ENCODE measurements around the gene FAM162A. TPM values are rescaled to one million over a fixed set of nuclear protein-coding genes. Genes with fewer than 3 reads are reported as not detected.

The FAM162A gene
- total and polyA plus RNA-seq, 9 of the 15 experiments (the other 6 are each of a cell fraction or from before 2014, with no cell fraction given): 37.5 to 211 (median 101) TPM

- no peak overlapping the region for H3K4me3 ChIP-seq
- FAIRE-seq (no peak), DNase-seq (ENCODE audit: extremely low read depth in 1 of 4, low spot score in 3 of 4) (peak in 3 of 4 experiments; percentile 18 to 41 (median 25)), ATAC-seq (peak; percentile 78)
- H3K27ac ChIP-seq (ENCODE audit: extremely low read depth, low read depth, low read length): no peak overlapping the region
- 0 out of 2 replicates have a peak, but pooled peaks cover 5% of the 10 kb centered on the region for H4K20me1 ChIP-seq (replicated peaks; ENCODE audit: control insufficient read depth, insufficient read depth, low read length)
- H3K79me2 ChIP-seq (ENCODE audit: control insufficient read depth, insufficient read depth, low read length): peaks cover 69% of the 10 kb centered on the region
- H3K27me3 ChIP-seq (ENCODE audit: control insufficient read depth in 2 of 2, insufficient read depth in 2 of 2, low read length in 2 of 2): no peaks in the 10 kb centered on the region
- intact Hi-C loops (cut with micrococcal nuclease) (loop anchor here (5.0 kb wide), 1 partner anchor 172 kb away; the partner anchor contains the start of genes DTX3L and PARP9), in situ Hi-C loops (cut with MboI) (loop anchor here (10.0 kb wide), 1 partner anchor 294 kb away; the partner anchor contains the start of gene PARP14)
- H3K4me1 ChIP-seq (replicated peaks in 1 of 2; ENCODE audit: control insufficient read depth in 2 of 2, insufficient read depth in 2 of 2, low read length in 2 of 2): peaks cover 0 to 6% of the 10 kb centered on the region in 2 experiments; a peak in 2 of 5 replicates
- ChIA-PET POLR2A (interaction anchor here (0.7 kb wide), 1 partner anchor 22 kb away, joined by 5 read pairs; no protein-coding TSS in a partner anchor), CTCF (ENCODE audit: low intra/inter-chr PET ratio) (no interaction called here)
- H3K4me2 ChIP-seq (ENCODE audit: insufficient read depth, low read length): peak overlapping the region; percentile 32; the same call in 1 of the 2 replicates
- no TSS peak for BruUV-seq (replicated peaks)
- H3K9me1 ChIP-seq (ENCODE audit: control insufficient read depth, insufficient read depth, low read length): no peaks in the 10 kb centered on the region
- WGBS (ENCODE audit: insufficient coverage, low coverage, missing lambda C conversion rate): 9% methylated on average over 4 of the region's 4 CpGs
- H2AFZ ChIP-seq (ENCODE audit: low read depth, low read length): no peak overlapping the region
- peaks cover 43% of the 10 kb centered on the region for H3K36me3 ChIP-seq (ENCODE audit: control insufficient read depth, insufficient read depth, low read length)
- no peaks in the 10 kb centered on the region for H3K9me3 ChIP-seq (replicated peaks; ENCODE audit: control insufficient read depth, insufficient read depth, low read depth, low read length)
- H3K9ac ChIP-seq (ENCODE audit: insufficient read depth in 1 of 2, low read depth in 2 of 2, low read length in 2 of 2): no peak overlapping the region; a peak in 1 of 4 replicates
- no peak for TF ChIP-seq MYNN (IDR thresholded peaks at IDR 0.05)
- no peak for TF ChIP-seq MYNN (CRISPR knock-in tag; IDR thresholded peaks at IDR 0.05)
- TF ChIP-seq STAT5A (IDR thresholded peaks at IDR 0.05; ENCODE audit: borderline replicate concordance, low read length): no peak
- no peak for TF ChIP-seq ZNF830 (CRISPR knock-in tag; IDR thresholded peaks at IDR 0.05)
- no peak for TF ChIP-seq TARDBP (IDR thresholded peaks at IDR 0.05)
- TF ChIP-seq CBFA2T3 (IDR thresholded peaks at IDR 0.05): peak; percentile 72
- no peak for TF ChIP-seq HMG20A (CRISPR knock-in tag; conservative IDR thresholded peaks at IDR 0.05)
- TF ChIP-seq ARID1B (IDR thresholded peaks at IDR 0.05): peak; percentile 41
- TF ChIP-seq ZNF592 (IDR thresholded peaks at IDR 0.05): no peak
- TF ChIP-seq FOSL1 (tag; conservative IDR thresholded peaks at IDR 0.05): no peak
- TF ChIP-seq HDAC6 (IDR thresholded peaks at IDR 0.05; ENCODE audit: low read depth, low read length): no peak
- TF ChIP-seq ZFP91 (CRISPR knock-in tag; IDR thresholded peaks at IDR 0.05): no peak
- no peak for TF ChIP-seq ZNF644 (tag; IDR thresholded peaks at IDR 0.05; ENCODE audit: low read depth)
- no peak for TF ChIP-seq CBX3 (IDR thresholded peaks at IDR 0.05; ENCODE audit: borderline replicate concordance in 1 of 2, low read length in 2 of 2)
- TF ChIP-seq BCL6 (CRISPR knock-in tag; IDR thresholded peaks at IDR 0.05): no peak
- TF ChIP-seq ZNF280A (IDR thresholded peaks at IDR 0.05; ENCODE audit: low read depth, partially characterized antibody): no peak
- no peak for TF ChIP-seq ZBTB7A (IDR thresholded peaks at IDR 0.05; ENCODE audit: borderline replicate concordance, control insufficient read depth, low read depth, low read length)
- 0 out of 2 replicates have a peak, but pooled peaks have one; percentile 28 for TF ChIP-seq TCF3 (CRISPR knock-in tag; IDR thresholded peaks at IDR 0.05)
Observed at GRCh38 chr3:122390665-122391064, 6.7 kb downstream of the FAM162A start.

Measured in K562 (cell line).